ENCODE data around the gene FAM234B. TPM values are rescaled to one million over a fixed set of nuclear protein-coding genes. Genes with fewer than 3 reads are reported as not detected.

Gene FAM234B
- total RNA-seq, 4 donors from 2014 or later: 4.7 to 6.5 (median 5.5) TPM

- H3K36me3 ChIP-seq: no peaks in the 10 kb centered on the region
- H3K9me3 ChIP-seq: no peaks in the 10 kb centered on the region
- peak overlapping the region; percentile 74 to 98 (median 94) for H3K27ac ChIP-seq
- no peaks in the 10 kb centered on the region for H3K27me3 ChIP-seq
- H3K4me3 ChIP-seq: peak overlapping the region; percentile 62 to 85
- H3K4me1 ChIP-seq: peaks cover 0 to 44% (median 9%) of the 10 kb centered on the region in 3 donors
- TF ChIP-seq EP300 (IDR thresholded peaks at IDR 0.05) (no peak), POLR2A (IDR thresholded peaks at IDR 0.05) (no peak), POLR2AphosphoS5 (IDR thresholded peaks at IDR 0.05) (no peak)
- TF ChIP-seq, protein P1, sequence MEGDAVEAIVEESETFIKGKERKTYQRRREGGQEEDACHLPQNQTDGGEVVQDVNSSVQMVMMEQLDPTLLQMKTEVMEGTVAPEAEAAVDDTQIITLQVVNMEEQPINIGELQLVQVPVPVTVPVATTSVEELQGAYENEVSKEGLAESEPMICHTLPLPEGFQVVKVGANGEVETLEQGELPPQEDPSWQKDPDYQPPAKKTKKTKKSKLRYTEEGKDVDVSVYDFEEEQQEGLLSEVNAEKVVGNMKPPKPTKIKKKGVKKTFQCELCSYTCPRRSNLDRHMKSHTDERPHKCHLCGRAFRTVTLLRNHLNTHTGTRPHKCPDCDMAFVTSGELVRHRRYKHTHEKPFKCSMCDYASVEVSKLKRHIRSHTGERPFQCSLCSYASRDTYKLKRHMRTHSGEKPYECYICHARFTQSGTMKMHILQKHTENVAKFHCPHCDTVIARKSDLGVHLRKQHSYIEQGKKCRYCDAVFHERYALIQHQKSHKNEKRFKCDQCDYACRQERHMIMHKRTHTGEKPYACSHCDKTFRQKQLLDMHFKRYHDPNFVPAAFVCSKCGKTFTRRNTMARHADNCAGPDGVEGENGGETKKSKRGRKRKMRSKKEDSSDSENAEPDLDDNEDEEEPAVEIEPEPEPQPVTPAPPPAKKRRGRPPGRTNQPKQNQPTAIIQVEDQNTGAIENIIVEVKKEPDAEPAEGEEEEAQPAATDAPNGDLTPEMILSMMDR (IDR thresholded peaks at IDR 0.05): no peak
- 29 to 80% methylated on average over 5 to 12 of the region's 16 CpGs for WGBS, 2 donors (ENCODE audit: low coverage in 1 of 2)
- no peak for ATAC-seq
Measured at GRCh38 chr12:13001775-13002040, 42.5 kb upstream of the FAM234B start.

GRCh38 chr12:13002301-13003097, 41.7 kb upstream of the FAM234B start:
- H3K9me3 ChIP-seq: no peaks in the 10 kb centered on the region
- TF ChIP-seq, protein P1 (IDR thresholded peaks at IDR 0.05): no peak
- TF ChIP-seq POLR2A (IDR thresholded peaks at IDR 0.05) (no peak), POLR2AphosphoS5 (IDR thresholded peaks at IDR 0.05) (no peak), EP300 (IDR thresholded peaks at IDR 0.05) (no peak)
- 96% methylated on average over 3 to 5 of the region's 10 CpGs for WGBS, 2 donors (ENCODE audit: low coverage in 1 of 2)
- H3K27ac ChIP-seq: no peak overlapping the region
- no peaks in the 10 kb centered on the region for H3K36me3 ChIP-seq
- H3K4me1 ChIP-seq: peaks cover 0 to 36% (median 9%) of the 10 kb centered on the region in 3 donors
- no peak overlapping the region for H3K4me3 ChIP-seq
- no peaks in the 10 kb centered on the region for H3K27me3 ChIP-seq
- no peak for ATAC-seq

GRCh38 chr12:13004361-13004760, 39.8 kb upstream of the FAM234B start:
- H3K27me3 ChIP-seq: no peaks in the 10 kb centered on the region
- 83 to 89% methylated on average over 3 of the region's 3 CpGs for WGBS, 2 donors (ENCODE audit: low coverage in 1 of 2)
- no peak overlapping the region for H3K4me3 ChIP-seq
- ATAC-seq: no peak
- no peaks in the 10 kb centered on the region for H3K9me3 ChIP-seq
- TF ChIP-seq POLR2AphosphoS5 (IDR thresholded peaks at IDR 0.05) (no peak), POLR2A (IDR thresholded peaks at IDR 0.05) (no peak), EP300 (IDR thresholded peaks at IDR 0.05) (no peak)
- TF ChIP-seq, protein P1 (IDR thresholded peaks at IDR 0.05): no peak
- peaks cover 0 to 18% (median 4%) of the 10 kb centered on the region in 3 donors for H3K4me1 ChIP-seq
- no peaks in the 10 kb centered on the region for H3K36me3 ChIP-seq
- H3K27ac ChIP-seq: no peak overlapping the region

GRCh38 chr12:13004986-13005385, 39.2 kb upstream of the FAM234B start:
- Histone ChIP-seq H3K27me3 (no peaks in the 10 kb centered on the region), H3K36me3 (no peaks in the 10 kb centered on the region), H3K4me1 (peaks cover 0 to 14% (median 4%) of the 10 kb centered on the region in 3 donors), H3K9me3 (no peaks in the 10 kb centered on the region), H3K27ac (no peak overlapping the region), H3K4me3 (no peak overlapping the region)
- 40 to 79% methylated on average over 1 to 3 of the region's 3 CpGs for WGBS, 2 donors (ENCODE audit: low coverage in 1 of 2)
- no peak for TF ChIP-seq POLR2A (IDR thresholded peaks at IDR 0.05)
- no peak for TF ChIP-seq POLR2AphosphoS5 (IDR thresholded peaks at IDR 0.05)
- TF ChIP-seq EP300 (IDR thresholded peaks at IDR 0.05): no peak
- TF ChIP-seq, protein P1 (IDR thresholded peaks at IDR 0.05): no peak
- no peak for ATAC-seq

- WGBS, 2 donors (ENCODE audit: low coverage in 1 of 2): 92 to 100% methylated on average over 2 of the region's 2 CpGs
- H3K27me3 ChIP-seq: no peaks in the 10 kb centered on the region
- H3K4me3 ChIP-seq: no peak overlapping the region
- no peak overlapping the region for H3K27ac ChIP-seq
- TF ChIP-seq POLR2A (IDR thresholded peaks at IDR 0.05) (no peak), EP300 (IDR thresholded peaks at IDR 0.05) (no peak), POLR2AphosphoS5 (IDR thresholded peaks at IDR 0.05) (no peak)
- TF ChIP-seq, protein P1 (IDR thresholded peaks at IDR 0.05): no peak
- H3K9me3 ChIP-seq: no peaks in the 10 kb centered on the region
- peaks cover 0 to 14% (median 4%) of the 10 kb centered on the region in 3 donors for H3K4me1 ChIP-seq
- H3K36me3 ChIP-seq: no peaks in the 10 kb centered on the region
- no peak for ATAC-seq
Measured at GRCh38 chr12:13005649-13006048, 38.5 kb upstream of the FAM234B start.

Data from gastroesophageal sphincter (tissue), 4 donors.